HL-60 (cell line): ENCODE measurements around the gene PTTG1.

Experiments used
- DNase-seq, 2 experiments: peaks; one replicate each; pipeline ENCODE4 v3.0.0-alpha.2; 2010 to 2020; ENCODE audit warnings: low read depth in 1 of 2, low spot score in 1 of 2
- H3K27ac ChIP-seq: fragments of 250-450 bp; sonication (Bioruptor Pico); replicated peaks from 2 replicates; pipeline ENCODE4 v1.5.1; 2020; ENCODE audit warnings: mild to moderate bottlenecking, moderate library complexity
- H3K27me3 ChIP-seq: fragments of 250-450 bp; sonication (Bioruptor Pico); 2 replicates; pipeline ENCODE4 v1.5.1; 2021; ENCODE audit warnings: mild to moderate bottlenecking, moderate library complexity; ENCODE audit not compliant: insufficient read depth, poor library complexity, severe bottlenecking
- H3K4me3 ChIP-seq: replicated peaks from 2 replicates; pipeline ENCODE4 v1.5.1; 2011; ENCODE audit warnings: mild to moderate bottlenecking, control low read depth, low read length; ENCODE audit not compliant: insufficient read depth
- CTCF ChIP-seq: IDR thresholded peaks from one replicate; pipeline ENCODE4 v1.5.1; 2011; ENCODE audit warnings: low read length, control low read depth, inconsistent platforms; ENCODE audit not compliant: insufficient read depth
- GABPA ChIP-seq: IDR thresholded peaks from 2 replicates; pipeline ENCODE4 v1.6.1; 2012; ENCODE audit warnings: low read depth
- POLR2AphosphoS5 ChIP-seq: IDR thresholded peaks from 2 replicates; pipeline ENCODE4 v1.6.1; 2012; ENCODE audit warnings: low read depth
- REST ChIP-seq: IDR thresholded peaks from 2 replicates; pipeline ENCODE4 v1.6.1; 2012; ENCODE audit warnings: low read depth; ENCODE audit not compliant: insufficient replicate concordance
- SPI1 ChIP-seq: IDR thresholded peaks from 2 replicates; pipeline ENCODE4 v1.6.1; 2012; ENCODE audit warnings: low read depth, mild to moderate bottlenecking, borderline replicate concordance

The PTTG1 gene

GRCh38 chr5:160376416-160376815 is 45.2 kb upstream of the PTTG1 start:
- Histone ChIP-seq H3K27me3 (peaks cover 24% of the 10 kb centered on the region), H3K4me3 (no peak overlapping the region), H3K27ac (no peak overlapping the region)
- DNase-seq = no peak
- no peak for TF ChIP-seq CTCF
- no peak for TF ChIP-seq REST
- TF ChIP-seq GABPA = no peak
- TF ChIP-seq SPI1 = no peak
- TF ChIP-seq POLR2AphosphoS5 = no peak

DNA sequence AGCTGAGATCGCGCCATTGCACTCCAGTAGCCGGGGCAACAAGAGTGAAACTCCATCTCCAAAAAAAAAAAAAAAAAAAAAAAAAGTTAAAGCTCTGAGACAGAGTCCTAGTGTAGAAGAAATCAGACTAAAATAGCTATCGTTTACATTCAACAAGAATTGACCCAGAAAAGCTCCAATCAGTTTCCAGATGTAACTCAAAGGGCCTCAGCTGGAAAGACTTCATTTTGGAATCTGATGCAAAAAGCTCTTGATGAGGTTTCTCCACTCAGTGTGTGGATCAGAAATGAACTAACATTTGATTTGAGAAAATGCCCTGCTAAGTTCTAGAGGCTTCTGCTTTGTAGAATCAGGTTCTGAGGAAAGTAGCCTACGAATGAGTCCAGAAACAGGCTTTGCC is 44.0 kb upstream of the PTTG1 start:
- Histone ChIP-seq H3K4me3 (no peak overlapping the region), H3K27me3 (peaks cover 18% of the 10 kb centered on the region), H3K27ac (no peak overlapping the region)
- TF ChIP-seq SPI1 (no peak), CTCF (no peak), POLR2AphosphoS5 (no peak), GABPA (no peak), REST (no peak)
- no peak for DNase-seq

GRCh38 chr5:160378330-160378729 is 43.3 kb upstream of the PTTG1 start:
- H3K27ac ChIP-seq = no peak overlapping the region
- H3K4me3 ChIP-seq = no peak overlapping the region
- TF ChIP-seq REST (no peak), SPI1 (no peak), POLR2AphosphoS5 (no peak), CTCF (no peak), GABPA (no peak)
- no peak for DNase-seq
- H3K27me3 ChIP-seq = peaks cover 18% of the 10 kb centered on the region
